ENCODE measurements around the gene MICAL3. TPM values are rescaled to one million over a fixed set of nuclear protein-coding genes. Genes with fewer than 3 reads are reported as not detected.

MICAL3 gene
- total RNA-seq, 1 experiment from 2014 or later = 47.1 TPM

- H3K36me3 ChIP-seq (ENCODE audit: control insufficient read depth, insufficient read depth, low read length) = no peaks in the 10 kb centered on the region
- DNase-seq (ENCODE audit: low read depth, low spot score) (no peak), ATAC-seq (no peak)
- no peaks in the 10 kb centered on the region for H3K4me1 ChIP-seq (ENCODE audit: control insufficient read depth, insufficient read depth, low read length)
- CTCF ChIA-PET = interaction anchor here (0.6 kb wide), 1 partner anchor 45 kb away, joined by 4 read pairs; no protein-coding TSS in a partner anchor
- no peak overlapping the region for H3K27ac ChIP-seq (ENCODE audit: low read length)
- H3K9me3 ChIP-seq (ENCODE audit: control insufficient read depth, insufficient read depth, low read depth, low read length) = no peaks in the 10 kb centered on the region
- POLR2A ChIA-PET = no interaction called here
- intact Hi-C loops (cut with micrococcal nuclease; ENCODE audit: unreplicated experiment) (no loop called here), in situ Hi-C loops (cut with HindIII; ENCODE audit: low pct_unique_long_range_greater_than_20kb, low sequenced_read_pairs) (no loop called here)
- H3K27me3 ChIP-seq (ENCODE audit: control insufficient read depth, insufficient read depth, low read length) = no peaks in the 10 kb centered on the region
- no peak overlapping the region for H3K4me3 ChIP-seq (ENCODE audit: low read depth in 2 of 2, low read length in 2 of 2)
- TF ChIP-seq SIN3A (IDR thresholded peaks at IDR 0.05; ENCODE audit: borderline replicate concordance, insufficient read depth, low read depth, low read length) (no peak), CTCF (IDR thresholded peaks at IDR 0.05) (no peak), REST (IDR thresholded peaks at IDR 0.05; ENCODE audit: insufficient read depth in 1 of 2, low read depth in 2 of 2, low read length in 1 of 2) (no peak), POLR2AphosphoS5 (IDR thresholded peaks at IDR 0.05; ENCODE audit: low read depth, low read length) (no peak), TCF7L2 (IDR thresholded peaks at IDR 0.05; ENCODE audit: low read depth, low read length) (no peak)
- BruUV-seq (replicated peaks) = no TSS peak
These were observed 150.6 kb downstream of the MICAL3 start for GRCh38 chr22:17873804-17874203.

- TF ChIP-seq POLR2AphosphoS5 (IDR thresholded peaks at IDR 0.05; ENCODE audit: low read depth, low read length) = no peak
- DNase-seq (ENCODE audit: low read depth, low spot score) (no peak), ATAC-seq (no peak)
- H3K27me3 ChIP-seq (ENCODE audit: control insufficient read depth, insufficient read depth, low read length) = no peaks in the 10 kb centered on the region
- intact Hi-C loops (cut with micrococcal nuclease; ENCODE audit: unreplicated experiment) (no loop called here), in situ Hi-C loops (cut with HindIII; ENCODE audit: low pct_unique_long_range_greater_than_20kb, low sequenced_read_pairs) (no loop called here)
- BruUV-seq (replicated peaks) = no TSS peak
- H3K9me3 ChIP-seq (ENCODE audit: control insufficient read depth, insufficient read depth, low read depth, low read length) = no peaks in the 10 kb centered on the region
- no peak overlapping the region for H3K27ac ChIP-seq (ENCODE audit: low read length)
- no peak overlapping the region for H3K4me3 ChIP-seq (ENCODE audit: low read depth in 2 of 2, low read length in 2 of 2)
- POLR2A ChIA-PET = no interaction called here
- H3K4me1 ChIP-seq (ENCODE audit: control insufficient read depth, insufficient read depth, low read length) = no peaks in the 10 kb centered on the region
- CTCF ChIA-PET = no interaction called here
- no peaks in the 10 kb centered on the region for H3K36me3 ChIP-seq (ENCODE audit: control insufficient read depth, insufficient read depth, low read length)
These were observed 151.2 kb downstream of the MICAL3 start for GRCh38 chr22:17873116-17873515.

- no peak for ATAC-seq
- Histone ChIP-seq H3K27me3 (ENCODE audit: control insufficient read depth, insufficient read depth, low read length) (no peaks in the 10 kb centered on the region), H3K4me3 (ENCODE audit: low read depth in 2 of 2, low read length in 2 of 2) (no peak overlapping the region), H3K9me3 (ENCODE audit: control insufficient read depth, insufficient read depth, low read depth, low read length) (no peaks in the 10 kb centered on the region), H3K36me3 (ENCODE audit: control insufficient read depth, insufficient read depth, low read length) (no peaks in the 10 kb centered on the region), H3K4me1 (ENCODE audit: control insufficient read depth, insufficient read depth, low read length) (no peaks in the 10 kb centered on the region), H3K27ac (ENCODE audit: low read length) (no peak overlapping the region)
- no peak for TF ChIP-seq TCF7L2 (IDR thresholded peaks at IDR 0.05; ENCODE audit: low read depth, low read length)
- TF ChIP-seq REST (IDR thresholded peaks at IDR 0.05; ENCODE audit: insufficient read depth in 1 of 2, low read depth in 2 of 2, low read length in 1 of 2) = no peak
- no peak for TF ChIP-seq POLR2AphosphoS5 (IDR thresholded peaks at IDR 0.05; ENCODE audit: low read depth, low read length)
- TF ChIP-seq SIN3A (IDR thresholded peaks at IDR 0.05; ENCODE audit: borderline replicate concordance, insufficient read depth, low read depth, low read length) = no peak
- TF ChIP-seq CTCF (IDR thresholded peaks at IDR 0.05) = no peak
- BruUV-seq (replicated peaks) = no TSS peak
- in situ Hi-C loops (cut with HindIII; ENCODE audit: low pct_unique_long_range_greater_than_20kb, low sequenced_read_pairs) (no loop called here), intact Hi-C loops (cut with micrococcal nuclease; ENCODE audit: unreplicated experiment) (no loop called here)
- DNase-seq (ENCODE audit: low read depth, low spot score) = no peak
- ChIA-PET CTCF (no interaction called here), POLR2A (no interaction called here)
These were observed 151.9 kb downstream of the MICAL3 start for GRCh38 chr22:17872471-17872870.

Measured in Panc1 (cell line).